ENCODE data around the gene PTPN20.

DNA sequence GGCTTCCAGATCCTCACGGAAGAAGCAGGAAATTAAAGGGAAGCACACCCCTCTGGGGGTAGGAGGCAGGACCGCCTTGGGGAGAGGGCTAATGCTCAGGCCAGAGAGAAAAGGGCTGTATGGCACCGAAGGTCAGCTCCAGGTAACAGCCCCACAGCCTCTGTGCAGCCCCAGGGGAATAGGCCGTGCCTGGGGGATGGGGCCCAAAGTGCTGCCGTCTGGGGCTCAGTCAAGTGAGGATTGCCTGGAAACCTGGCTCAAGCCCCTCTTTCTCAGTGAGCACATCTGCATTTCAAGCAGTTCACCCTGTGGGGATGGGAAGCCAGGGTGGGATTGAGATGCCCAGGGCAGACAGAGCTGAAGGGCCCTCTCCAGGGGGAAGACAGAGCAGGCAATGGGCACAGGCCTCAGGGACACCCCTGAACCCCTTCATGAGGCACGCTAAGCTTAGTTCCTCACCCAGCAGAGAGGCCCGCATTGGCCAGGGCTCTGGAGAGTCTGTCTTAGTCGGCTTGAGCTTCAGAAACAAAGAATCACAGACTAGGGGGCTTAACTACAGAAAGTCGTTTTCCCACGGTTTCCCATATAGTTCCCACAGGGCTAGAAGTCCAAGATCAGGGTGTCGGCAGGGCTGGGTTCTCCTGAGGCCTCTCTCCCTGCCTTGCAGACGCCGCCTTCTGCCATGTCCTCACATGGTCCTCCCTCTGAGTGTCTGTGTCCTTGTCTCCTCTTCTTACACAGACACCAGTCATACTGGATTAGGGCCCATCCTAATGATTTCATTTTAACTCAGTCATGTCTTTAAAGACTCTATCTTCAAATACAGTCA lies 118.2 kb downstream of the PTPN20 start:
- TF ChIP-seq, protein P1, sequence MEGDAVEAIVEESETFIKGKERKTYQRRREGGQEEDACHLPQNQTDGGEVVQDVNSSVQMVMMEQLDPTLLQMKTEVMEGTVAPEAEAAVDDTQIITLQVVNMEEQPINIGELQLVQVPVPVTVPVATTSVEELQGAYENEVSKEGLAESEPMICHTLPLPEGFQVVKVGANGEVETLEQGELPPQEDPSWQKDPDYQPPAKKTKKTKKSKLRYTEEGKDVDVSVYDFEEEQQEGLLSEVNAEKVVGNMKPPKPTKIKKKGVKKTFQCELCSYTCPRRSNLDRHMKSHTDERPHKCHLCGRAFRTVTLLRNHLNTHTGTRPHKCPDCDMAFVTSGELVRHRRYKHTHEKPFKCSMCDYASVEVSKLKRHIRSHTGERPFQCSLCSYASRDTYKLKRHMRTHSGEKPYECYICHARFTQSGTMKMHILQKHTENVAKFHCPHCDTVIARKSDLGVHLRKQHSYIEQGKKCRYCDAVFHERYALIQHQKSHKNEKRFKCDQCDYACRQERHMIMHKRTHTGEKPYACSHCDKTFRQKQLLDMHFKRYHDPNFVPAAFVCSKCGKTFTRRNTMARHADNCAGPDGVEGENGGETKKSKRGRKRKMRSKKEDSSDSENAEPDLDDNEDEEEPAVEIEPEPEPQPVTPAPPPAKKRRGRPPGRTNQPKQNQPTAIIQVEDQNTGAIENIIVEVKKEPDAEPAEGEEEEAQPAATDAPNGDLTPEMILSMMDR (IDR thresholded peaks at IDR 0.05; ENCODE audit: borderline replicate concordance, extremely low read depth, low read length, poor library complexity, severe bottlenecking) = no peak
- TF ChIP-seq EZH2 (IDR thresholded peaks at IDR 0.05; ENCODE audit: borderline replicate concordance, low read depth, low read length, severe bottlenecking) = no peak
